GM21526 (cell line): ENCODE results near the gene PHYH.
"Not testable (repeated sequence)": the region's sequence is repeated elsewhere in the genome, so short reads cannot be mapped to it uniquely, and the experiment has no call there.

Experiments
- ATAC-seq: cut with Tn5 transposase; IDR thresholded peaks from one replicate; pipeline ENCODE4 v1.9.1; 2021; ENCODE audit warnings: moderate library complexity; ENCODE audit not compliant: unreplicated experiment, low FRiP score

The PHYH gene

DNA sequence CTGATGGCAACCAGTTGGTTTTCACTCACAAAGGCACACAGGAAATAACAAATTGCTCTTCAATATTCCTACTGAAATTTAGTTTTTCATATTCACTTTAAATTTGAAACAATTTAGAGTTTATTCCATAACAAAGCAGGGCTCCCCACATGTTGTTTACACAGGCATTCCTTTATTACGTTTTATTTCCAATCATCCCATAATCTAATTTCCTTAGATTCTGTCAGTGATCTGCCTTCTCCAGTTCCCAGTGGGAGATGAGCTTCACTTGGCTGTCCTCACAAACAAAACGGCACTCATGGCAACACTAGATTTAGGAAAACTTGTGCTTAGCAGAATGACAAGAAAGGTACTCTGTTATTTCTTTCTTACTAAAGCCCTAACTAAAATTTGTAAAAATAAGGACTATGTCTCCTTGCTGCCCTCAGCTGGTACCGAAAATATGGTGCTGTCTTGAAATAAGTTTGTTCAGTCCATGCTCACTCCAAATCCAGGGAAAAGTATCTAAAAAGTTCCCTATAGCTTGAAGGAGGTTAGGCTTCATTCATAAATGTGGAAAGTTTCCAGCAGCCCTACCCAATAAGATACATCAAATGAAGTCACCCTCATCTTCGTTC lies 23.0 kb downstream of the PHYH start:
- ATAC-seq, result no peak

DNA sequence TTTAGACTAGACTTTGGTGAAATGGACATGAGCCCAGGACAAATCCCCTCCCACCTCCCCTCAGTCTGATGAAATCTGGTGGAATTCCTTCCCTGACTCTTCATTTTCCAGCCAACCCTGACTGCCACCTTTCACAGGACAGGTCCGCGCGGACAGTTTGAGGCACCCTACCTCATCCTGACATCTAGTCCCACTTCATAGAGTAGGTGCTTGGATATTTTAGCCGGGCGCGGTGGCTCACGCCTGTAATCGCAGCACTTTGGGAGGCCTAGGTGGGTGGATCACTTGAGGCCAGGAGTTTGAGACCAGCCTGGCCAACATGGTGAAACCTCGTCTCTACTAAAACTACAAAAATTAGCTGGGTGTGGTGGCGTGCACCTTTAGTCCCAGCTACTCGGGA lies 23.7 kb downstream of the PHYH start:
- not testable (repeated sequence) for ATAC-seq

DNA sequence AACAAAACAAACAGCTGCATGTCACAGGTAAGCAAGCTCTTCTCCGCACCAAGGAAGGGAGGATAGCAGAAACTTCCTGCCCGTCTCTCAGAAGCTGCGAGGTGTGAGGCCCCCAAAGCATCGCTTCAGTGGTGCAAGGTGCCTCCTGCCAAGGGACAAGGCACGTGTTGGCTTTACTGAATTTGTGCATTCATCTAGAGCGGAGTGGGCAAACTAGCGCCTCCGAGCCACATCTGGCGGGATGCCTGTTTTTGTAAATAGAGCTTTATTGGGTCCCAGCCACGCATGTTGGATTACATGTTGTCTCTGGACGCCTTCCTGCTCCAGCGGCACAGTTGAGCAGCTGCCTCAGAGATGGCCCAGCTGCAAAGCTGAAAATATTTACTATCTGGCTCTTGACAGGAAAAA lies 27.7 kb downstream of the PHYH start:
- ATAC-seq, result no peak

DNA sequence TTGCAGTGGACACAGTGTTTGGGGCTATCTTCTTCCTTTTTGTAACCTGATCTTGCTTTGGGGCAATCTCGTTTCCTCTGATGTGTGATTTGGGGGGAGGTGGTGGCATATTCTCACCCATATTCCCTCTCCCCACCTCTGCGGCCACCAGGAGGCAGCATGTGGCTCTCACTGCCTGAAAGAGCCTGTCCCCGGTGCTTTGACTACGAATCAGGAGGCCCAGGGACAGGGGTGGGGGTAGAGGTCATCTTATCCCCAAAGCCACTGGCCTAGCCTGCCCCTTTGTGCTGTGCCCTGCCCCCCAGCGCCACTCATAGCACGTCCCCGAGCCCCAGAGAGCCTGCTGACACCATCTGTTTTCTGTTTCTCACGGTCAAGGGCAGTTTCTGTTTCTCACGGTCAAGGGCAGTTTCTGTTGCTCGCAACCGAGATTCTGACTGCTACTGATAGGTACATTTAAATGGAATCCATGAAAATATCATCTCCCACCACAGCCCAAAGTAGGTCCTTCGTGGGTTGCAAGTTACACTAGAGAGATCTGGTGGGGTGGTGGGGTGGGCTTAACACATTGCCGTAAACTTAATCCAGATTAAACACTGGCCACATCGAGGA lies 28.2 kb downstream of the PHYH start:
- ATAC-seq, result no peak

DNA sequence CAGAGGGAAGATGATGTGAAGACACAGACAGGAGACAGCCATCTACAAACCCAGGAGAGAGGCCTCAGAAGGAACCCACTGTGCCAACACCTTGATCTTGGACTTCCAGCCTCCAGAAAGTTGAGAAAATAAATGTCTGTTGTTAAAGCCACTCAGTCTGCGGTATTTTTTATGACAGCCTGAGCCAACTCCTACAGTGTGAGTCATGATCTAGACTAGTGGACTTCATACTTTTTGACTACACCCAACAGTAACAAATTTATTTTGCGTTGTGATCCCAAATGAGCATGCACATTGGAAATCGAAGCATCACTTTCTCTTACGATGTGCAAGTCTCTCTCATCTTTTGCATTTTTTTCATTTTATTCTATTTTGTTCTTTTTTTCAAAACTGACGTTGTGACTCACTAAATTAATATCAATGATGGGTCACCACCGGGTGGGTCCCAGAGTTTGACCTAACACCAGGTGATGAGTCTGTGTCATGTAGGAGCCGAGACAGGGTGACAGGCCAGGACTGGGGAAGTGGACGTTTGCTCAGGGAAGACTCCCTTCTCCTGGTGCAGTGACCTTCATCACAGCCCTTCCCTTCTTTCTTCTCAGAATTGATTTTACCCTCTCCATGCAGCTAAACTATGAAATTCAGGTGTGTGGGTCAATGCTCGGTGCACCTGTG lies 28.9 kb downstream of the PHYH start:
- no peak for ATAC-seq

DNA sequence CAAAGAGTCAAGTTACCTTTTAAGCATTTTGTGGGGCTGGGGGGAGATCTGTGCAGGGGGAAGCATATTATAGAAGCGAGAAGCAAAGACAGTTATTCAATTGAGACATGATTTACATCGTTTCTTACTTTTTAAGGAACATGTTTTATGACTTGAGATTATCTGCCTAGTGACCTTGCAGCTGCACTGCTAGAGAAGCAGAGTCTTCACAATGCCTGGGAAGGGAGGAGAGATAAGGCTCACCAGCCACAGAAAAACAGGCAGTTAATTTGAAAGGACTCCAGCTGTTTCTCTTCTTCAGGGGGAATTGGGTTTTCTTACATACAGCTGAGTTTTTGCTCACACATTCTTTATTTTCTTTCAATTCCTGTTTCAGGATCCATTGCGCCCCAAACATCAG lies 31.0 kb downstream of the PHYH start:
- no peak for ATAC-seq

DNA sequence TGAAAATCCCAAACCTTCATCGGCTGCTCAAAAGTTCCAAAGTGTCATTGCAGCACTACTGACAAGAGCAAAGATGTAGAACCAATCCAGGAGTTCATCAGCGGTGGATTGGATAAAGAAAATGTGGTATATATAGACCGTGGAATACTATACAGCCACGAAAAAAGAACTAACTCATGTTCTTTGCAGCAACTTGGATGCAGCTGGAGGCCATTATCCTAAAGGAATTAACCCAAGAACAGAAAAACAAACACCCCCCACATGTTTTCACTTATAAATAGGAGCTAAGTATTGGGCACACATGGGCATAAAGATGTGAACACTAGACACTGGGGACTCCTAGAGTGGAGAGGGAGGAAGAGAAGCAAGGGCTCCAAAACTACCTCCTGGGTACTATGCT lies 31.6 kb downstream of the PHYH start:
- no peak for ATAC-seq

DNA sequence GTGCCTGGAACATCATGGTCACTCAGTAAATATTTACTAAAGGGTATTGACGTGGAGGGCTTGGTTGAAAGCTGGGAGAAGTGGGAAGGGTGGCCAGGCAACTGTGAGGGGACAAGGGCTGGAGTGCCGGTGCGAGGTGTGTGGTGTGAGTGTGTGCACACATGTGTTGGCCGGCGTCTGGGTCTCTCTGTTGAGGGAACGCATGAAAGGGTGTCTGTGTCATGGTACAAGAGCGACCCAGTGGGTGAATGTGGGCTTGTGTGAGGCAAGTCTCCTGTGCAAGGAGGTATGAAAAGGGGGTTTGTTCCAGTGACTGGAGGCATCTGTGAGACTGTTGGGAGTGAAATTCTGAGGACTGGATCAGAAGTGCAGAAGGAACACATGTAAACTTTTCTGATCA lies 36.3 kb downstream of the PHYH start:
- no peak for ATAC-seq

DNA sequence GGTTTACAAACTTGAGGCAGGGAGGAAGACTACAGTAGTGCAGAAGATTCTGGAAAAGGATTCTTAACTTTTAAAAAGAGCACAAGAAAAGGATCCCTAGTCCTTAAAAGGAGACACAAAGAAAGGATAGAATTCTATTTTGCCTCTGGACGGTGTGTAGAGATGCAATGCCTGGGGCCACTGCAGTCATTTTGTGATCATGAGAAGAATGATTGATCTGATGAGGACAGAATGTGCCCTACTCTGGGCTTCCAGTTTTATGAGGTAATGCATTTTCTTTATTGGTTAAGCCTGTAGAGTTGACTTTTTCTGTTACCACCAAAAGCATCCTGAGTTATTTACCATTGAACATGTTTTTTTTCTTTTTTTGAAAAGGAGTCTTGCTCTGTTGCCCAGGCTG lies 37.4 kb downstream of the PHYH start:
- ATAC-seq, result no peak

DNA sequence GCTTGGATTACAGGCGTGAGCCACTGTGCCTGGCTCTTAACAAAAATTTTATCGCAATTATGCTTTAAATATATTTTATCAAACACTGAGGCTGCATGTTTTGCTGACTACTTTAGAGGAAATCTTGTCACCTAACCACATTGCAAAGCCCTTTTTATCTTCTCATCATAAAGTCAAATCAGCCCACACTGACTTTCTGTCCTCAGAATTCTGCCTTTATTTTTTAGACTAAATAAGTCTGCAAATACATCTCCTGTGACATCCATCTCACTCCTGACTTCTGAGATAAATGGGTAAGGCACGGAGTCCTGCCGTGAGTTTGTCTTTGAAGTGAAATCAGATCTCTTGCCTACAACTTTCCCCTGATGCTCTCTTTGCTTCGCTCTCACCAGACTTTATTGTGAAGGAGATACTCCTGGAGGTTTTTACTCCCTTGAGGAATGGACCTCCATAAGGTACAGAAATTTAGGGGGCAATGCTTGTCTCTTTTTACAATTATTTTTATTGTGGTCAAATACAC lies 42.2 kb downstream of the PHYH start:
- no peak for ATAC-seq

DNA sequence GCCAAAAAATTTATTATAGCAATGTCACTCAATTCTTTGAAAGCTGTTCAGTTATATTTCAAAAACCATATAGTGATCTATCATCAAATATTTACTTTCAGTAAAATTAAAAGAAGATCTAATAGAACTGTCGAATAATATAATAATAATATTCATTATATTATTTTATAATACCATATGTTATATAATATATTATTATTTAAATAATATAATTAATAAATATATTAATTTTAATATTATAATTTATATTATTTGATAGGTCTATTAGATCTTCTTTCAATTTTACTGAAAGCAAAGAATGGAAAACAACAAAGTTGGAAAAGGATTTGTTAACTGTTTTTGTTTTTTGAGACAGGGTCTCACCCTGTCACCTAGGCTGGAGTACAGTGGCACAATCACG lies 43.2 kb downstream of the PHYH start:
- no peak for ATAC-seq

DNA sequence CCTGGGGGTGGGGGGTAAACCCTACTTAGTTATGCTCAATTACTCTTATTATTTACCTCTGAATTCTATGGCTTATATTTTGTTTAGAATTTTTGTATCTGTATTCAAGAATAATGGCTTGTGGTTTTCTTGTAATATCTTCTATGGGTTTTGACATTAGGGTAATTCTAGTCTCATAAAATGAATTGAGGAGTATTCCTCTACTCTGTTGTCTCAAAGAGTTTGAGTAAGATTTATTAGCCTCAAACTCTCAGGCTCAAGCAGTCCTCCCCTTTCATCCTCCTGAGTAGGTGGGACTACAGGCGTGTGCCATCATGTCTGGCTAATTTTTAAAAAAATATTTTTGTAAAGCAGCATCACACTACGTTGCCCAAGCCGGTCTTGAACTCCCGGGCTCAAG lies 46.1 kb downstream of the PHYH start:
- ATAC-seq, result no peak

DNA sequence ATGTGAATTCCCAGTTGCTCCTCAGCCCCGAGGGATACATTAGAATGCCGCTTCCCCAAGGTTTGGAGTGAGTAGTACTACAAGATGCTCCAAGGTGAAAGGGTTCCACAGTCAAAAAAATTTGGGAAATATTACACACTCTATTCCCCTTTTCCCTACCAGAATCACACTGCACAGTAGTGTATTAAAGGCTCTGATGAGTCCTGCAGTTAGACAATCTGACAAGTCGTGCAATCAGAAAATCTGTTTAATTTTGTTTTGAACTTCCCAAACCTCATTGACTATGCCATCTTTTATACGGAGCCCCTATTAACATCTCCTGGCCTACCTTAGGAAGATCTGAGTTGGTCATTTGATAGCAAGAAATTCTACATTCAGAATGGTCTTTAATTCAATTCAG lies 52.1 kb downstream of the PHYH start:
- no peak for ATAC-seq

DNA sequence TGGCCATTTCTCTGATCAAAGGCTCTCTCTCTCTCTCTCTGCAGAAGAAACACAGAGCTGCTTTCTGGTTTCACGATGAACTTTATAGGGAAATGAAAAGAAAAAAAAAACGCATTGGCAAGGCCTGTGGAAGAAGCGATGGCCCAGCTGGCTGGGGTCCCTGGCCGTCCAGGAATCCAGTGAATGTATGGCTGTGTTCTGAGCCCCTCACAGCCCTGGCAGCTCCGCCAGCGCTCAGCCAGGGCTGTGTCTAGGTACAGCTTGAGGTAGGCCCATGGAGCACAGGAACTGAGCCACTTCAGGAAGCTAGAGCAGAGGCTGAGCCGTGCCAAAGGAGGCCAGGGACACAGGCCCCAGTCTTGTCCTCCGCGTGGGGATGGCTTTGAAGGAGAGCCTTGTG lies 52.6 kb downstream of the PHYH start:
- ATAC-seq, result no peak

DNA sequence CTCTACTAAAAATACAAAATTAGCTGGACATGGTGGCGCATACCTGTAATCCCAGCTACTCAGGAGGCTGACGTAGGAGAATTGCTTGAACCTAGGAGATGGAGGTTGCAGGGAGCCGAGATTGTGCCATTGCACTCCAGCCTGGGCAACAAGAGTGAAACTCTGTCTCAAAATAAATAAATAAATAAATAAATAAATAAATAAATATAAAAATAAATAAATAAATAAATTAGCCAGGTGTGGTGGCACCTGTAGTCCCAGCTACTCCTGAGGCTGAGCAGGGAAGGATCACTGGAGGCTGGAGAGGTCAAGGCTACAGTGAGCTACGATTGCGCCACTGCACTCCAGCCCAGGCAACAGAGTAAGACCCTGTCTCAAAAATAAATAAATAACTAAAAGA lies 57.6 kb downstream of the PHYH start:
- not testable (repeated sequence) for ATAC-seq

DNA sequence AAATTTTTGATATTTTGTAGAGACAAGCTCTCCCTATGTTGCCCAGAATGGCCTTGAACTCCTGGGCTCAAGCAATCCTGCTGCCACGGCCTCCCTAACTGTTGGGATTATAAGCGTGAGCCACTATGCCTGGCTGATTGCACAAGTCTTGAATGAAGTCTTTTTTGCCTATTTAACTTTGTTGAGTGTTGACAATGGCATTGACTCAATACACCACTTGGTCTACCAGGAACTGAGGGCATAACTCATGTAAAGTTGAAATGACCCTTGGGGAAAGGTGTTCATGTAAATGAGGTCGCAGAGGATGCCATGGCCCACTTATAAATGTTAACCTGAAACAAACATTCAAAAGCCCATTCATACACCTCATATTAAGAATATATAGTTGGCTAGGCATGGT lies 58.3 kb downstream of the PHYH start:
- no peak for ATAC-seq

DNA sequence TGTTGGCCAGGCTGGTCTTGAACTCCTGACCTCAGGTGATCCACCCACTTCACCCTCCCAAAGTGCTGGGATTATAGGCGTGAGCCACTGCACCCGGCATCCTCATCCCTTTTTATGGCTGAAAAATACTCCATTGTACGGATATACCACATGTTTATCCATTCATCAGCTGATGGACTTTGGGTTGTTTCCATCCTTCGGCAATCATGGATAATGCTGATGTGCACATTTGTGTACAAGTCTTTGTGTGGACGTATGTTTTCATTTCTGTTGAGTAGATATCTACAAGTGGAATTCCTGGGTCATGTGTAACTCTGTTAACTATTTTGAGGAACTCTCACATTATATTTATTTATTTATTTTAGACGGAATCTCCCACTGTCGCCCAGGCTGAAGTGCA lies 59.9 kb downstream of the PHYH start:
- no peak for ATAC-seq

DNA sequence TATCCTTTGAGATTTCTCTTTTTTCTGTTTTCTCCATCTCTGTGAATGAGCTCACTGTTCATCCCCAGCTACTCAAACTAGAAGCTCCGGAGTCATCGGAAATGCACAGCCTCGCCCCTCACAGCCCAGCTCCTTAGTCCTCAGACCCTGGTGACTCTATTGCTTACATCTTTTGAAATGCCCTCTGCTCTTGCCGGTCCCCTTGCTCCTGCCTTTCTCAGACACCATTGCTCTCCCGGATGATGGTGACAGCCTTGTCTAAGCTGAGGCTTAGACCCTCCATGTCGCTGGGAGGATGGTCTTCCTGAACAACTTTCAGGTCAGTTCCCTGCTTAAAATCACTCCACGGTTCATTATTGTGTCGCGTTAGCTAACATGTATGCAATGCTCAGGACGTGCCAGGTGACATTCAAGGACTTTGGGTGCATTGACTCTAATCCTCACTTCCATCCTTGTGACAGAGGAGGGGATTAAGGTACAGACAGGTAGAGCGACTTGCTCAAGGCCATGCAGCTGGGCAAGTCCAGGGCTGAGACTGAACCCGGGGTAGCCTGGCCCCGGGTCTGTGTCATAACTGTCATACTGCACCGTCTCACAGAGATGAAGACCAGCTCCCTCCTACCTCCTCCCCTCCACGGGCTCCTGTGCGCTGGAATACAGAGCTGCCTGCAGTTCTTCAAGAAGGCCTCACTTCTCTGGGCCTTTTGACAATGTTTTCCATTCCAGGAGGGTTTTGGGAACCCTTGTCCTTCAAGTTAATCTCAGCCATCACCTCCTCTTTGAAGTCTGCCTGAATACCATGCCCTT lies 61.4 kb downstream of the PHYH start:
- ATAC-seq, result no peak

DNA sequence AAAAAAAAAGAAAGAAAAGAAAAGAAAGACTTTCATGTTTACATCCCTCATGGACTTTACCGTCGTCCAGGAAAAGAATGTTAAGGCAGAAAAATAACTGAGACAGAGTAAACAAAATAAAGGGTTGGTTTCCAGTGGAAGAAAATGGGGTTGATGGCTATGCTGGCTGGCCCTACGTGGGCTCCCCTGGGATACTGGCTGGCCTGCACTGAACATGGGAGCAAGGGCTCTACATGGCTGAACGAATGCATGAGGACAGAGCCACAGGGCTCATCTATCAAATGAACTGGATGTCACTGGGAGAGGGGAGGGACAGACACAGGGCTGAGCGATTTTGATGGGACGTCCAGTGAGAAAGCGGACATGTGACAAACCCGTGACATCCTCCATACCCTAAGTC lies 63.2 kb downstream of the PHYH start:
- ATAC-seq, result no peak

DNA sequence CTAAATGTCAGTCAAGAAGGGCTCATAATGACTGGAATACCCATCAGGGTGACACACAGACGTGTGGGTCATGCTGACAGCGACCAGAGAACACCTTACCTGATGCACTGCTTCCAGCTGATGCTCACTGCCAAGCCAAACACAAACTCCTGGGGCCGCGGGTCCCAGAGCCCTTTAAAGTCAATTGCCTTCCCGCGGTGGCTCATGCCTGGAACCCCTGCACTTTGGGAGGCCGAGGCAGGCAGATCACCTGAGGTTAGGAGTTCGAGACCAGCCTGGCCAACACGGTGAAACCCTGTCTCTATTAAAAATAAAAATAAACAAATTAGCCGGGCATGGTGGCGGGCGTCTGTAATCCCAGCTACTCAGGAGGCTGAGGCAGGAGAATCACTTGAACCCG lies 65.1 kb downstream of the PHYH start:
- ATAC-seq, result not testable (repeated sequence)

DNA sequence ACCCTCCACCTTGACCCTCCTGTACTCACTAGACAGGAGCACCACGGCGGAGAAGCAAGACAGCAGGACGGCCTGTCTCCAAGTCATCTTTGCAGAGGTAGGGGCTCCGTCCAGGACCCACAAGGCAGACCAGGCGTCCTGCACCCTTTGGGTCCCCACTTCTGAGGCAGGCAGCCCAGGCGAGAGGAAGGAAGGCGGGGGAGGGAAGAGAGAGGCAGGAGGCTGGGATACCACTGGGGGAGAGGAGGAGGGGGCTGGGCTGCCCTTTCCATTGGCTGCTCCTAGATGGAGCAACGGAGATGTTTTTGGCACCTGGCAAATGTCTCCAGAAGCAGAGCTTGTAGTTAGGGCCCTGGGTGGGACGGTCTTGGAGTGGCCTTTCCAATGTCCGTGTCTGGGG lies 65.7 kb downstream of the PHYH start, which contains the start of gene UCMA:
TSS of gene UCMA (minus strand) at position 203 of the 400 bp plus-strand sequence. CDS start at position 87, 116 bp downstream.
- no peak for ATAC-seq
